ENCODE measurements around the gene VAMP5.
"Not testable (repeated sequence)": the region's sequence is repeated elsewhere in the genome, so short reads cannot be mapped to it uniquely, and the experiment has no call there.

DNA sequence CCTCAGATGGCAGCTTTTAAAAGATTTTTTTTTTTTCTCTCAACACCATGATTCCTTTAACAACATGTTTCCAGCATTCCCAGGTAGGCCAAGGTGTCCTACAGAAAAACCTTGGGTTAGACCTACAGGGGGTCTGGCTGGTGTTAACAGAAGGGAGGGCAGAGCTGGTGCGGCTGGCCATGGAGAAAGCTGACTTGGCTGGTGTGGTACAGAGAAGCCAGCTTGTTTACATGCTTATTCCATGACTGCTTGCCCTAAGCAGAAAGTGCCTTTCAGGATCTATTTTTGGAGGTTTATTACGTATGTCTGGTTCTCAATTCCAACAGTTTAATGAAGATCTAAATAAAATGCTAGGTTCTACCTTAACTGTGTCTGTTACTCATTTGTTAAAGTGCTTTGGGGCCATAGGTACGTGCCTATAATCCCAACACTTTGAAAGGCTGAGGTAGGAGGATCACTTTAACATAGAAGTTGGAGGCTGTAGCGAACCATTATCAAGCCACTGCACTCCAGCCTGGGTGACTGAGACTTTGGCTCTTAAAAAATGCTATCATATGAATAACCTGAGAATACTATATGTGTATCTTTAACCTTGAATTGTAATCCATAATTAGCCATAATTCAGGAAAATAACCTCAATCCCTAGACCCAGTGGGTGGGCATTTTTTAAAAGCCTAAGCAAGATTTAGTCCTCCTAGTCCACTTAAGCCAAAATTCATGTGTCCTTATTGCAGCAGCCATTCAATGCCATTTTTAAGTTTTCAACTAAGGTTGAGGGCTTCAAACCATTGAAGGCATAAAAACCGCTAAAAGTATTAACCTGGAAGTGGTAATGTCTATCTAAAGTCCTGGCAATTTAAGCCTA is 39.1 kb upstream of the VAMP5 start:
- TF ChIP-seq, protein P1, sequence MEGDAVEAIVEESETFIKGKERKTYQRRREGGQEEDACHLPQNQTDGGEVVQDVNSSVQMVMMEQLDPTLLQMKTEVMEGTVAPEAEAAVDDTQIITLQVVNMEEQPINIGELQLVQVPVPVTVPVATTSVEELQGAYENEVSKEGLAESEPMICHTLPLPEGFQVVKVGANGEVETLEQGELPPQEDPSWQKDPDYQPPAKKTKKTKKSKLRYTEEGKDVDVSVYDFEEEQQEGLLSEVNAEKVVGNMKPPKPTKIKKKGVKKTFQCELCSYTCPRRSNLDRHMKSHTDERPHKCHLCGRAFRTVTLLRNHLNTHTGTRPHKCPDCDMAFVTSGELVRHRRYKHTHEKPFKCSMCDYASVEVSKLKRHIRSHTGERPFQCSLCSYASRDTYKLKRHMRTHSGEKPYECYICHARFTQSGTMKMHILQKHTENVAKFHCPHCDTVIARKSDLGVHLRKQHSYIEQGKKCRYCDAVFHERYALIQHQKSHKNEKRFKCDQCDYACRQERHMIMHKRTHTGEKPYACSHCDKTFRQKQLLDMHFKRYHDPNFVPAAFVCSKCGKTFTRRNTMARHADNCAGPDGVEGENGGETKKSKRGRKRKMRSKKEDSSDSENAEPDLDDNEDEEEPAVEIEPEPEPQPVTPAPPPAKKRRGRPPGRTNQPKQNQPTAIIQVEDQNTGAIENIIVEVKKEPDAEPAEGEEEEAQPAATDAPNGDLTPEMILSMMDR (conservative IDR thresholded peaks at IDR 0.05; ENCODE audit: low read length) = not testable (repeated sequence)
- TF ChIP-seq EZH2phosphoT487 (IDR thresholded peaks at IDR 0.05; ENCODE audit: borderline replicate concordance) = not testable (repeated sequence)
